LNCAP (cell line): ENCODE data around the gene C16orf95.

Source experiments
- CTCF ChIP-seq: fragments of 450-650 bp; IDR thresholded peaks from 2 replicates; pipeline ENCODE4 v1.5.1; 2017; ENCODE audit warnings: mild to moderate bottlenecking

Gene C16orf95

GRCh38 chr16:87337262-87337771 is 20.1 kb upstream of the C16orf95 start:
- TF ChIP-seq CTCF: no peak

DNA sequence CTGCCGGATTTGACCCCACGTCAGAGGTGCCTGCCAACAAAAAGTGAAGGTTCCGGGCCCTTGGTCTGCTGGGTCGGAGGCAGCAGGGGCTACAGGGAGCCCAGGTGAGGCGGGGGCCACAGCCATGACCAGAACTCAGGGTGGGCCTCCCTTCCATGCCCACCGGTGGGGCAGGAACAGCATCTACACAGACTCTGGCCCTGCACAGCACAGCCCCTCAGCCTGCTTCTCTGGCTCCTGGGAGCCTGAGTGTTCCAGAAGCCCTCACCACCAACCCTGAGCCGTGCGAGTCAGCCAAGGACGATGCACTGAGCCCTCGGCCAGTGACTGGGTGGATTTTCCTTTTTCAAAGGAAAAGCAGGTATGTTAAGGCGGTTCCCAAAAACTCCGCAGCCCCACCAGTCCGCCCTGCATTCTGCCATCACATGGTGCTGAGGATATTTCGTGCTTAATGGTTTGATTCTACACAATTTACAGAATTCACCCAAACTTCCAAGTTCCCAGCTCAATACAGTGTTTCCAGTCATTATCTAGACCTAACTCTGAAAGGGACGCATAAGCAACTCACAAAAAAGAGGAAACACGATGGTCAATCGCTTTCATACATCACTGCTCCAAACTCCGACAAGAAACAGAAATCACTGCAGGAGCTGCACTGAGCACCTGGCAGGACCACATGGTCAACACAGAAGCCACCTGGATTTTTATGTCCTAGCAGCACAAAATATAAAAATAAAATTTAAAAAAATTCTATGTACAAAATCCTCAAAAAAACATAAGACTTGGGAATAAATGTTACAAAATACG is 19.4 kb upstream of the C16orf95 start:
- no peak for TF ChIP-seq CTCF

GRCh38 chr16:87335625-87336433 is 18.6 kb upstream of the C16orf95 start:
- no peak for TF ChIP-seq CTCF

GRCh38 chr16:87334651-87335624 is 17.7 kb upstream of the C16orf95 start:
- TF ChIP-seq CTCF: no peak

- no peak for TF ChIP-seq CTCF
Measured at GRCh38 chr16:87333581-87334331, 16.6 kb upstream of the C16orf95 start.

- TF ChIP-seq CTCF: no peak
Measured at GRCh38 chr16:87333101-87333500, 15.9 kb upstream of the C16orf95 start.
